Naive B cell (primary cell): ENCODE measurements around the gene CCDC171. TPM values are rescaled to one million over a fixed set of nuclear protein-coding genes. Genes with fewer than 3 reads are reported as not detected.
"Not testable (repeated sequence)": the region's sequence is repeated elsewhere in the genome, so short reads cannot be mapped to it uniquely, and the experiment has no call there.

Experiments used
- ATAC-seq, 2 donors: fragments of 150-1000 bp; cut with Tn5 transposase; 2 replicates each; pipeline ENCODE4 v1.10.0; 2021; ENCODE audit warnings: low read depth in 2 of 2, mild to moderate bottlenecking in 2 of 2, moderate library complexity in 2 of 2
- DNase-seq: peaks from one replicate; pipeline ENCODE4 v3.0.0; 2022
- H3K27ac Mint-ChIP-seq, 6 donors: one replicate each; pipeline ENCODE4 v1.8.0; 2020 to 2022; ENCODE audit warnings: mild to moderate bottlenecking in 6 of 6, mixed read lengths in 6 of 6, moderate library complexity in 5 of 6, inconsistent platforms in 2 of 6
- H3K27me3 Mint-ChIP-seq, 3 donors: one replicate each; pipeline ENCODE4 v1.8.0; 2021 to 2022; ENCODE audit warnings: mixed read lengths in 3 of 3, mild to moderate bottlenecking in 1 of 3
- H3K36me3 Mint-ChIP-seq, 2 donors: one replicate each; pipeline ENCODE4 v1.8.0; 2020 to 2022; ENCODE audit warnings: mixed read lengths in 2 of 2, inconsistent platforms in 1 of 2, mild to moderate bottlenecking in 1 of 2
- H3K4me1 Mint-ChIP-seq, 3 donors: one replicate each; pipeline ENCODE4 v1.8.0; 2020 to 2022; ENCODE audit warnings: mixed read lengths in 3 of 3, inconsistent platforms in 1 of 3, mild to moderate bottlenecking in 1 of 3, moderate library complexity in 1 of 3
- H3K4me3 Mint-ChIP-seq, 8 donors: one replicate each; pipeline ENCODE4 v1.8.0; 2020 to 2022; ENCODE audit warnings: mild to moderate bottlenecking in 8 of 8, mixed read lengths in 8 of 8, moderate library complexity in 8 of 8, inconsistent platforms in 2 of 8
- H3K9me3 Mint-ChIP-seq, 7 donors: one replicate each; pipeline ENCODE4 v1.8.0; 2020 to 2022; ENCODE audit warnings: mixed read lengths in 7 of 7, mild to moderate bottlenecking in 5 of 7, inconsistent platforms in 2 of 7, moderate library complexity in 1 of 7
- polyA plus RNA-seq, 6 donors: library from polyadenylated mRNA; unstranded; fragments of 300-500 nt; fragmentation: Illumina TruSeq; gene quantifications; one replicate each; pipeline ENCODE4 v1.2.3, GENCODE V29; 2021; ENCODE audit warnings: low read depth in 6 of 6

Gene CCDC171
- polyA plus RNA-seq, 6 donors from 2014 or later, result 0.17 to 0.62 (median 0.38) TPM; not detected in 1

DNA sequence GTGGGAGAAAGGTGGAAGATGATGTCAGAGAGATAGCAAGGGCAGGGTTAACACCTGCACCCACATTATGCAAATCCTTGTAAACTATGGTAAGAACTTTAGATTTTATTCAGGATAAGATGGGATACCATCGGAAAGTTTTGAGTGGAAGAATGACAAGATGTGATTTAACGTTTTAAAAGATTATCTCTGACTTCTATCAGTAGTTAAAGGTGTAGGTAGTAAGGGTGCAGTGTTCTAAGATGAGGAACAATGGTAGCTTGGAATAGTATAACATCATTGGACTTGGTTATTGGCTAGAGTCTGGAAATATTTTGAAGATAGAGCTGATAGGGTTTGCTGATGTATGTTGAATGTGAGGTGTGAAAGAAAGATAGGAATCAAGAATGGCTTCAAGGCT lies 211.3 kb downstream of the CCDC171 start:
- Mint-ChIP-seq H3K27ac (no peak overlapping the region), H3K27me3 (no peaks in the 10 kb centered on the region), H3K4me3 (no peak overlapping the region), H3K4me1 (no peaks in the 10 kb centered on the region), H3K9me3 (no peaks in the 10 kb centered on the region), H3K36me3 (no peaks in the 10 kb centered on the region)
- ATAC-seq (no peak), DNase-seq (no peak)

DNA sequence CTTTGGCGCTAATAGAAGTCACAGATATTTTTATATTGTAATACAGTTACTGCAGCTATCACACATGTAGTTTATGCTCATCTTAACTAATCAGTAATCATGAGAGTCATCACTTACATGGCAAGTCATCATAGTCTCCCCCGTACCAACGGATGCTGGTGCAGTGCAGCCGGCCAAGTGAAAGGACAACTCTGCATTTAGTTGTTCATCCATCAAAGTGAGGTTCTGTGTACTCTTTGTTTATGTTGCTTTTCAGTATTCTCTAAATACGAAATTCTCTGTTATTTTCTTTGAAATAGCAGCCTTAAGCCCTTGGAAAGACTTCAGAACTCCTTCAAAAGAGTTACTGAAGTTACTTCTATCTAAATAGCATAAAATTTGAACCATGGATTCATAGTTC lies 216.7 kb downstream of the CCDC171 start:
- ATAC-seq (no peak), DNase-seq (no peak)
- Mint-ChIP-seq H3K36me3 (no peaks in the 10 kb centered on the region), H3K9me3 (no peaks in the 10 kb centered on the region), H3K27ac (no peak overlapping the region), H3K27me3 (no peaks in the 10 kb centered on the region), H3K4me3 (no peak overlapping the region), H3K4me1 (no peaks in the 10 kb centered on the region)

DNA sequence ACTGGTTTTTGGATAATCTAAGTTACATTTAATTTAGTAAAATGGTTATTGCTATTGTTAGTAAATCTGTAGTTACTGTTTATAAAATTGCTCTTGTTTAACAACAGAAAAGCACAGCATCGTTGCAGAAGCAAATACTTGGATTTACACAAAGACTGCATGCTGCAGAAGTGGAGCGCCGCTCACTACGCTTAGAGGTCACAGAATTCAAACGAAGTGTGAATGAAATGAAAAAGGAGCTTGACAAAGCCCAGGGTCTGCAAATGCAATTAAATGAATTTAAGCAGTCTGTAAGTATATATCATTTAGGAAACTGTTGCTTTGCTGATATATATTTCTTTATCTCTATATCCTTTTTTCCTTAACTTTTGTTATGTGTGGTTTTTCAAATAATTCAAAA lies 226.0 kb downstream of the CCDC171 start:
- no peak overlapping the region for H3K27ac Mint-ChIP-seq
- no peaks in the 10 kb centered on the region for H3K27me3 Mint-ChIP-seq
- no peak for ATAC-seq

DNA sequence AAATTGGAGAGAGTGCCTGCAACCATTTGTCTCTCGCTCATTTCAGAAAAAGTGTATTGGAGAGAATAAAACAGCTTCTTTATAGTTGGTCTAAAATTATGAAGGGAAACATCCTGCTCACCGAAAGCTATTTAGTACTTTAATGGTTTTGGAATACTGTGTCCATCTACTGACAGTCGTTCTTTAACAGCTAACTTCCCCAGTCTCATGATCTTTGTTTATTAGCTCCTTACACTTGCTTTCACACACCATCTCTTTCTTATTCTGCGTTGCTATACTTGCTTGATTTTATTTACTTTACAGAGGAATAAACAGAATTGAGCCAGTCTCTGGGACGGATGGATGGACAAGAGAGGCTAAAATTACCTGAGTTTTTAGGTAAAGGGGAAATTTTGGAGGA lies 229.3 kb downstream of the CCDC171 start:
- ATAC-seq, result no peak
- Mint-ChIP-seq H3K36me3 (no peaks in the 10 kb centered on the region), H3K27ac (no peak overlapping the region), H3K9me3 (no peaks in the 10 kb centered on the region), H3K4me3 (no peak overlapping the region), H3K4me1 (no peaks in the 10 kb centered on the region), H3K27me3 (no peaks in the 10 kb centered on the region)
- no peak for DNase-seq

More for the DNA sequence above, 226.0 kb downstream of the CCDC171 start:
- Mint-ChIP-seq H3K9me3 (no peaks in the 10 kb centered on the region), H3K4me3 (no peak overlapping the region), H3K4me1 (no peaks in the 10 kb centered on the region), H3K36me3 (no peaks in the 10 kb centered on the region)
- DNase-seq, result no peak

DNA sequence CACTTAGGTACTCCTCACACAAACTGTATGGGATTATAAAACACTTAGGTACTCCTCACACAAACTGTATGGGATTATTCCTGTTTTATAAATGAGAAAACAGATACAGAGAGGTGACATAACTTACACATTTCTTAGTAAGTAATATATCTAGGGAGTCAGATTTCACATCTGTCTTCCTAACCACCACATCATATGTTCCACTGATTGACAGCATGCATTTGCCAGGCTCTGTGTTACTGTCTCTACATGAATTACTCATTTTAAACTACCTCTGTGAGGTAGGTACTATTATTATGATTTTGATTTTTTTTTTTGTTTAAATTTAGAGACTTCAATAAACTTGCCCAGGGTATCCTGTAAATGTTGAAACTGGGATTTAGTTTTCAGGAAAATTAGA lies 232.7 kb downstream of the CCDC171 start:
- no peaks in the 10 kb centered on the region for H3K27me3 Mint-ChIP-seq
- H3K9me3 Mint-ChIP-seq, result peaks cover 0 to 7% (median 3%) of the 10 kb centered on the region in 7 donors
- H3K27ac Mint-ChIP-seq, result no peak overlapping the region
- no peaks in the 10 kb centered on the region for H3K4me1 Mint-ChIP-seq
- DNase-seq (no peak), ATAC-seq (no peak)
- H3K36me3 Mint-ChIP-seq, result no peaks in the 10 kb centered on the region
- H3K4me3 Mint-ChIP-seq, result no peak overlapping the region

DNA sequence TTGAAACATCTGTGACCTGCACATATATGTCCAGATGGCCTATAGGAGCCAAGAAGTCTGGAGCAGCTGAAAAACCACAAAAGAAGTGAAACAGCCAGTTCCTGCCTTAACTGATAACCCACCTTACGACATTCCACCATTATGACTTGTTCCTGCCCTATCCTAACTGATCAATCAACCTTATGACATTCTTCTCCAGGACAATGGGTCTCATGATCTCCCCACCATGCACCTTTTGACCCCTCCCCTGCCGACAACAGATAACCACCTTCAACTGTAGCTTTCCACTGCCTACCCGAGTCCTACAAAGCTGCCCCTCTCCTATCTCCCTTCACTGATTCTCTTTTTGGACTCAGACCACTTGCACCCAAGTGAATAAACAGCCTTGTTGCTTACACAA lies 233.8 kb downstream of the CCDC171 start:
- Mint-ChIP-seq H3K4me3 (no peak overlapping the region), H3K4me1 (no peaks in the 10 kb centered on the region), H3K27me3 (no peaks in the 10 kb centered on the region), H3K36me3 (no peaks in the 10 kb centered on the region), H3K9me3 (peaks cover 0 to 7% (median 3%) of the 10 kb centered on the region in 7 donors), H3K27ac (no peak overlapping the region)
- ATAC-seq (no peak), DNase-seq (no peak)

DNA sequence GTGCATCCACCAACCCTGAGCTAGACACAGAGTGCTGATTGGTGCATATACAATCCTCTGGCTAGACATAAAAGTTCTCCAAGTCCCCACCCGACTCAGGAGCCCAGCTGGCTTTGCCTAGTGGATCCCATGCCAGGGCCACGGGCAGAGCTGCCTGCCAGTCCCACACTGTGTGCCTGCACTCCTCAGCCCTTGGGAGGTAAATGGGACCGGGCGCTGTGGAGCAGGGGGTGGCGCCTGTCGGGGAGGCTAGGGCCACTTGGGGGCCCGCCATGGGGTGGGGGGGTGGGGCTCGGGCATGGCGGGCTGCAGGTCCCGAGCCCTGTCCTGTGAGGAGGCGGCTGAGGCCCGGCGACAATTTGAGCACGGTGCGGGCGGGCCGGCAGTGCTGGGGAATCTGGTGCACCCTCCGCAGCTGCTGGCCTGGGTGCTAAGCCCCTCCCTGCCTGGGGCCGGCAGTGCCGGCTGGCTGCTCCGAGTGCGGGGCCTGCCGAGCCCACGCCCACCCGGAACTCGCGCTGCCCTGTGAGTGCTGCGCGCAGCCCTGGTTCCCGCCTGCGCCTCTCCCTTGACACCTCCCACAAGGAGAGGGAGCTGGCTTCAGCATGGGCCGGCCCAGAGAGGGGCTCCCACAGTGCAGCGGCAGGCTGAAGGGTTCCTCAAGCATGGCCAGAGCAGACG lies 257.5 kb downstream of the CCDC171 start:
- H3K4me3 Mint-ChIP-seq, ATAC-seq: not testable (repeated sequence)

DNA sequence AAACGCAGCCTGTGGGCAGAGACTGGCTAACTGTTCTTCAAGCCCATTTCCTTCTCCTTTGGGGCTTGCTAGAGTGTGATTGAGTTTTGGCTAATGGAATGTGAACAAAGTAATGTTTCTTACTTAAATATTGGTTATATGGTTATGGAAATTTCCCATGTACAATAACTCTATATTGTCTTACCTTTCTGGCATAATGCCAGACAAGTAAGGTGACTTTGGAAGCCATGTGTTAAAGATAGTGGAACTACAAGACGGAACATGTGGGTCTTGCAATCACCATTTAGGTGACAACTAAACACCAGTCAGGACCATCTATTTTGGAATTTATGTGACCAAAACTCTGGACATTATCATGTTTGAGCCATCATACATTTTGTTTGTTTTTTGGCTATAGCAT lies 260.2 kb downstream of the CCDC171 start:
- Mint-ChIP-seq H3K4me3 (no peak overlapping the region), H3K4me1 (no peaks in the 10 kb centered on the region), H3K27ac (no peak overlapping the region), H3K27me3 (no peaks in the 10 kb centered on the region), H3K9me3 (peaks cover 0 to 15% (median 4%) of the 10 kb centered on the region in 7 donors), H3K36me3 (peaks cover 0 to 2% of the 10 kb centered on the region in 2 donors)
- ATAC-seq (no peak), DNase-seq (no peak)

More for the DNA sequence above, 257.5 kb downstream of the CCDC171 start:
- not testable (repeated sequence) for H3K4me1 Mint-ChIP-seq, DNase-seq, H3K27me3 Mint-ChIP-seq, H3K27ac Mint-ChIP-seq
- Mint-ChIP-seq H3K9me3 (peaks cover 11 to 27% (median 22%) of the 10 kb centered on the region in 7 donors), H3K36me3 (peaks cover 0 to 26% of the 10 kb centered on the region in 2 donors)

DNA sequence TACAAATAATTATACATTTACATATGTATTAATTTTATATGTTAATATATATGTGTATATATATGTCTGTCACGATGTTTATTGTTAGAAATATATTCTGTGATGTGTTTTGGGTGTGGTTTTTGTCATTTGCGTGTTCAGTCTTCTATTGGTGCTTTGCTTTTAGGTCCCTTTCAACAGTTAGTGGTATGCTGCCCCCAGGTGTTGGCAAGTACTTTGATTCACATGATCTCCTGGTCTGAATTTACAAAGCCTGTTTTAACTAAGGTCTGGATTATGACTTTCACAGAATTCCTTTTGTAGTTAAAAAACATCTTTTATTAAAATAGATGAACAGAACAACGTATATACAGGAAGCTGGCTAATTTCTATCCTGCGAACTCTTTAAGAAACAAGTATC lies 271.5 kb downstream of the CCDC171 start:
- Mint-ChIP-seq H3K27ac (no peak overlapping the region), H3K9me3 (peaks cover 0 to 9% (median 0%) of the 10 kb centered on the region in 7 donors), H3K4me3 (no peak overlapping the region), H3K36me3 (no peaks in the 10 kb centered on the region), H3K27me3 (no peaks in the 10 kb centered on the region), H3K4me1 (no peaks in the 10 kb centered on the region)
- DNase-seq (no peak), ATAC-seq (no peak)

DNA sequence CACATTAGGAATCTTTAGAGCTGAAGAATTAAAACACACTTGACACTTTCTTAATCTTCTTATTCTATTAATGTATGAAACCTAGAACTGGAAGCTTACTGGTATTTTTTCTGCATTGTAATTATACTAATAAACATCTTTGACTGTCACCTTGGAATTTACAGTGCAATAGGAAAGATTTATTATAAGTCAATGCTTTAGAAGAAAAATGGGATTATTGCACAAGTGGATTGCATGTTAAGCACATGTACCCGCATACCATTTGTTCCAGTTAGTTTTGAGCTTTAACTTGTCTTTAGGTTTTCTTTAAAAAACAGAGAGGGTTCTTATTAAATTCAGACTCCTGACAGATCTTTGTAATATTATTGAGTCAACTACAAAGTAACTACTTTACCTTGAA lies 278.5 kb downstream of the CCDC171 start:
- H3K4me1 Mint-ChIP-seq, result no peaks in the 10 kb centered on the region
- H3K36me3 Mint-ChIP-seq, result no peaks in the 10 kb centered on the region
- no peak for ATAC-seq
- DNase-seq, result no peak
- H3K9me3 Mint-ChIP-seq, result no peaks in the 10 kb centered on the region
- no peak overlapping the region for H3K27ac Mint-ChIP-seq
- H3K4me3 Mint-ChIP-seq, result no peak overlapping the region
- no peaks in the 10 kb centered on the region for H3K27me3 Mint-ChIP-seq

DNA sequence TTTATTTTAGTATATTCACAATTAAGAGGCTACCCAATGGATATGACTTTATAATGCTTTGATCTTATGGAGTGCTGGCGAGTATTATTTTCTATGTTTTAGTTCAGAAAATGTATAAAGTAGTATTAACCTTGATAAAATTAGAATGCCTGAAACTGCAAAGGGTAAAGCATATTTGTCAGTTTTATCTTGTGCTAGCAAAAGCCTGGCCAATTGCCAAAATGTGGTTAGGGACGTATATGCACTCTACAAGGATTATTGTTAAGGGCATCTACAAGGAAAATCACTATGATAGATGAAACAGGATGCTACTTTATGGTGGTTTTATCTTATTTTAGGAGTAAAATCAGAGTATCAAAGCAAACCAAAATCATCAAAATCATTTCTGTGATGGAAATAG lies 281.7 kb downstream of the CCDC171 start:
- Mint-ChIP-seq H3K27me3 (no peaks in the 10 kb centered on the region), H3K36me3 (no peaks in the 10 kb centered on the region), H3K4me1 (no peaks in the 10 kb centered on the region), H3K4me3 (no peak overlapping the region), H3K27ac (no peak overlapping the region), H3K9me3 (no peaks in the 10 kb centered on the region)
- ATAC-seq, result no peak
- no peak for DNase-seq

DNA sequence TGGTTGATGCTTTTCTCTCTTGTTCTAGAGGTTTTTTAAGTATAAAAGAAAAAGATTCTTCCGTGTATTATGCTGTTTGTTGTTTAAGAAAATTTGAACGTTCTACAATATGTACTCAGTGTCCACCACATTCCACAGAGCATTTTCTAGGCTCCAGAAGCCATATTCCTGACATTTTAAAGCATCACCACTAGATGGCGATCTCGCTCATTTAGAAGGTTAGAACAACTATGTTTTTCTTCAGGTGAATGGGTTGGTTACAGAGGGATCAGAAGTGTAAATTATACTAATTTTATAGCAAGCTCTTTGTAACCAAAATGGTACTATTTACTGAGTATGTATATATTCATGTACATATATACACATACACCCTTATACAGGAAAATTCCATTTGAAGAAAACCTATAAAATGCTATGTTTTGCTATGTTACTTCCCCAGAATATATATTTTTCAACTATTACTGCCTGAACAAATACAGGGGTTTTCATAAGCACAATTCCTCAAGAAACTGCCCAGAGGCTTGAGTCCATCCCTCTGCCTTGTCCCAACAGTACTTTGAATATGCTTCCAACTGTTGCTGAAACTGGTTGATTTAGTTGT lies 284.3 kb downstream of the CCDC171 start:
- ATAC-seq (peak in 1 of 2 donors; percentile 41), DNase-seq (peak; percentile 13)
- no peak overlapping the region for H3K27ac Mint-ChIP-seq
- H3K36me3 Mint-ChIP-seq, result no peaks in the 10 kb centered on the region
- H3K9me3 Mint-ChIP-seq, result no peaks in the 10 kb centered on the region
- H3K4me1 Mint-ChIP-seq, result no peaks in the 10 kb centered on the region
- no peaks in the 10 kb centered on the region for H3K27me3 Mint-ChIP-seq
- no peak overlapping the region for H3K4me3 Mint-ChIP-seq

DNA sequence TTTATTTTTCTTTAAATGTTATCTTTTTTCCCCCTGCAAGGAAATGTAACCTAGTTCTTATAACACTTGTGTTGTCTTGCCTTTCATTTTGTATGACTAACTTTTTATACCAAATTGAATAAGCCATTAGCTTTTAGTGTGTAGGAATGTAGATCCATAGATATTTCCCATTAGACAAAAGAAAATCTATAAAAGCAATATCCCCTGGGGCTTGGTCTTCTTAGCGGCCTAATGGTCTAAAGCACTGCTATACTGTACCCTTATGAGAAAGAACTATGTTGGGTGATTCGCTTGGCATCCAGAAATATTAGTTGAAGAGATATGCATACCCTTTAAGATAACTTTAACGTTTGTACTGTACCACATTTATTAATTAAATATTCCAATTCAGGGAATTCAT lies 289.2 kb downstream of the CCDC171 start:
- Mint-ChIP-seq H3K9me3 (no peaks in the 10 kb centered on the region), H3K4me3 (no peak overlapping the region), H3K4me1 (no peaks in the 10 kb centered on the region), H3K36me3 (no peaks in the 10 kb centered on the region), H3K27me3 (no peaks in the 10 kb centered on the region), H3K27ac (no peak overlapping the region)
- no peak for DNase-seq
- ATAC-seq, result no peak

DNA sequence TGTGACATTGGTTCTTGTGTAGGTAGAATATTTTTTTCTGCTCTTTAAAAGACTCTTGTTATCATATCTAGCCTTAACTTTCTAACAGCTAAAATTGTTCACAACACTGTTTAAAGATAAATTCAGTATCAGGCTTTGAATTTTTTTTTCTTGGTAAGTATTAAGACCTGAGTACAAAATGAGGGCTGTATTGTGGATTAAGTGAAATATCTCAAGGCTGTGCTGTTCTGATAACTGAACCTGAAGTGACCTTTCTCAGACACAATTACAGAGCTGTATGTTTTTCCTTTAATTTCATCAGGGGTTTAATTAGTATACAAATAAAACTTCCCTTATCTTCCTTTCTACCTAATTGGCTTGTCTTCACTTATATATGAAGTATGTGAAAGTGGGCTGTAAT lies 290.5 kb downstream of the CCDC171 start:
- Mint-ChIP-seq H3K27me3 (no peaks in the 10 kb centered on the region), H3K27ac (no peak overlapping the region), H3K36me3 (no peaks in the 10 kb centered on the region), H3K9me3 (no peaks in the 10 kb centered on the region), H3K4me1 (no peaks in the 10 kb centered on the region), H3K4me3 (no peak overlapping the region)
- no peak for DNase-seq
- ATAC-seq, result no peak
